Measurements from ENCODE around the gene FTSJ1.

- TF ChIP-seq CTCF (IDR thresholded peaks at IDR 0.05; ENCODE audit: control extremely low read depth in 1 of 3, insufficient read depth in 1 of 3, low read depth in 1 of 3, low read length in 3 of 3) (no peak), FOSL1 (IDR thresholded peaks at IDR 0.05; ENCODE audit: insufficient read depth, low read depth, low read length) (no peak)
These were observed 5.7 kb upstream of the FTSJ1 start, which contains the start of gene SLC38A5 for GRCh38 chrX:48470110-48470832.

Data from H1 (cell line).